ENCODE measurements around the gene WLS.
"Not testable (repeated sequence)": the region's sequence is repeated elsewhere in the genome, so short reads cannot be mapped to it uniquely, and the experiment has no call there.

WLS gene

GRCh38 chr1:68199603-68200002 is 32.7 kb downstream of the WLS start:
- DNase-seq (ENCODE audit: low read depth in 2 of 2), result no peak

- DNase-seq (ENCODE audit: low read depth in 2 of 2), result no peak
These were observed 33.6 kb downstream of the WLS start for GRCh38 chr1:68198752-68199151.

- no peak for DNase-seq (ENCODE audit: low read depth in 2 of 2)
These were observed 34.4 kb downstream of the WLS start for GRCh38 chr1:68197891-68198290.

- no peak for DNase-seq (ENCODE audit: low read depth in 2 of 2)
These were observed 34.9 kb downstream of the WLS start for GRCh38 chr1:68197461-68197860.

- no peak for DNase-seq (ENCODE audit: low read depth in 2 of 2)
These were observed 35.6 kb downstream of the WLS start for GRCh38 chr1:68196676-68197075.

GRCh38 chr1:68191717-68192116 is 40.6 kb downstream of the WLS start:
- DNase-seq (ENCODE audit: low read depth in 2 of 2), result no peak

GRCh38 chr1:68188644-68189340 is 43.5 kb downstream of the WLS start:
- DNase-seq (ENCODE audit: low read depth in 2 of 2), result no peak

GRCh38 chr1:68188060-68188538 is 44.2 kb downstream of the WLS start:
- DNase-seq (ENCODE audit: low read depth in 2 of 2), result no peak

- no peak for DNase-seq (ENCODE audit: low read depth in 2 of 2)
These were observed 46.6 kb downstream of the WLS start for GRCh38 chr1:68185743-68186142.

GRCh38 chr1:68183895-68184294 is 48.4 kb downstream of the WLS start:
- no peak for DNase-seq (ENCODE audit: low read depth in 2 of 2)

- no peak for DNase-seq (ENCODE audit: low read depth in 2 of 2)
These were observed 51.2 kb downstream of the WLS start for GRCh38 chr1:68181165-68181556.

GRCh38 chr1:68180441-68181164 is 51.7 kb downstream of the WLS start:
- DNase-seq (ENCODE audit: low read depth in 2 of 2), result no peak

GRCh38 chr1:68178821-68179490 is 53.4 kb downstream of the WLS start:
- DNase-seq (ENCODE audit: low read depth in 2 of 2), result no peak

- no peak for DNase-seq (ENCODE audit: low read depth in 2 of 2)
These were observed 56.5 kb downstream of the WLS start for GRCh38 chr1:68175621-68176398.

- DNase-seq (ENCODE audit: low read depth in 2 of 2), result no peak
These were observed 57.6 kb downstream of the WLS start for GRCh38 chr1:68174738-68175113.

- DNase-seq (ENCODE audit: low read depth in 2 of 2), result no peak
These were observed 58.2 kb downstream of the WLS start for GRCh38 chr1:68173936-68174737.

- DNase-seq (ENCODE audit: low read depth in 2 of 2), result no peak
These were observed 58.9 kb downstream of the WLS start for GRCh38 chr1:68173283-68173935.

- not testable (repeated sequence) for DNase-seq (ENCODE audit: low read depth in 2 of 2)
These were observed 60.5 kb downstream of the WLS start for GRCh38 chr1:68171795-68172194.

GRCh38 chr1:68168545-68169171 is 63.7 kb downstream of the WLS start:
- no peak for DNase-seq (ENCODE audit: low read depth in 2 of 2)

- no peak for DNase-seq (ENCODE audit: low read depth in 2 of 2)
These were observed 65.1 kb downstream of the WLS start for GRCh38 chr1:68167211-68167610.

All from stimulated activated CD8-positive, alpha-beta memory T cell treated with anti-CD3 and anti-CD28 coated beads, Interleukin-2, amount 100 ng/mL, for 48 hours (primary cell).